ENCODE data around the gene OTOP1.
"Not testable (repeated sequence)": the region's sequence is repeated elsewhere in the genome, so short reads cannot be mapped to it uniquely, and the experiment has no call there.

The OTOP1 gene

GRCh38 chr4:4145622-4146021 is 81.1 kb downstream of the OTOP1 start:
- peaks cover 43% of the 10 kb centered on the region for H3K27me3 Mint-ChIP-seq (ENCODE audit: low read depth, poor library complexity)
- not testable (repeated sequence) for H3K4me3 Mint-ChIP-seq; H3K27ac Mint-ChIP-seq; H3K9me3 Mint-ChIP-seq; H3K36me3 Mint-ChIP-seq (ENCODE audit: low read depth); H3K4me1 Mint-ChIP-seq
- TF ChIP-seq CTCF (IDR thresholded peaks at IDR 0.05), result peak; percentile 42
- peak; percentile 64 for DNase-seq

- H3K36me3 Mint-ChIP-seq (ENCODE audit: low read depth); H3K4me3 Mint-ChIP-seq: not testable (repeated sequence)
- peak; percentile 29 for DNase-seq
Observed at GRCh38 chr4:4143376-4143775, 83.4 kb downstream of the OTOP1 start.

GRCh38 chr4:4142679-4143078 is 84.0 kb downstream of the OTOP1 start:
- H3K27me3 Mint-ChIP-seq (ENCODE audit: low read depth, poor library complexity), result peaks cover 50% of the 10 kb centered on the region
- peak; percentile 37 for DNase-seq
- H3K9me3 Mint-ChIP-seq; H3K4me1 Mint-ChIP-seq; H3K36me3 Mint-ChIP-seq (ENCODE audit: low read depth); H3K27ac Mint-ChIP-seq: not testable (repeated sequence)
- peak overlapping the region; percentile 44 for H3K4me3 Mint-ChIP-seq

More at GRCh38 chr4:4143376-4143775, 83.4 kb downstream of the OTOP1 start:
- H3K4me1 Mint-ChIP-seq, H3K27ac Mint-ChIP-seq, H3K9me3 Mint-ChIP-seq: not testable (repeated sequence)
- H3K27me3 Mint-ChIP-seq (ENCODE audit: low read depth, poor library complexity), result peaks cover 50% of the 10 kb centered on the region

- DNase-seq; H3K27ac Mint-ChIP-seq; H3K4me1 Mint-ChIP-seq; H3K9me3 Mint-ChIP-seq; H3K4me3 Mint-ChIP-seq; H3K36me3 Mint-ChIP-seq (ENCODE audit: low read depth): not testable (repeated sequence)
- peaks cover 46% of the 10 kb centered on the region for H3K27me3 Mint-ChIP-seq (ENCODE audit: low read depth, poor library complexity)
Observed at GRCh38 chr4:4141186-4141585, 85.5 kb downstream of the OTOP1 start.
